SK-N-MC (cell line): Measurements from ENCODE around the gene TAF1.
"Not testable (repeated sequence)": the region's sequence is repeated elsewhere in the genome, so short reads cannot be mapped to it uniquely, and the experiment has no call there.

Experiments
- DNase-seq: peaks from one replicate; pipeline ENCODE4 v3.0.0-alpha.2; 2011; ENCODE audit warnings: low read depth, low spot score
- H3K27ac ChIP-seq: fragments of 200-600 bp; sonication (generic); 2 replicates; pipeline ENCODE4 v1.5.1; 2016; ENCODE audit warnings: mixed run types
- H3K36me3 ChIP-seq: fragments of 200-600 bp; sonication (generic); 2 replicates; pipeline ENCODE4 v1.6.1; 2017; ENCODE audit warnings: antibody characterized with exemption, low read length, mixed read lengths; ENCODE audit not compliant: insufficient read depth
- H3K4me3 ChIP-seq: fragments of 200-600 bp; sonication (generic); 2 replicates; pipeline ENCODE4 v1.5.1; 2016
- H3K9ac ChIP-seq: fragments of 200-600 bp; sonication (generic); 2 replicates; pipeline ENCODE4 v1.8.0; 2017; ENCODE audit warnings: mixed run types, mixed read lengths; ENCODE audit not compliant: insufficient read length
- H3K9me3 ChIP-seq: fragments of 200-600 bp; sonication (generic); 2 replicates; pipeline ENCODE4 v1.6.1; 2017; ENCODE audit warnings: low read depth, mild to moderate bottlenecking, antibody characterized with exemption, low read length, moderate library complexity, mixed read lengths
- EZH2 ChIP-seq: fragments of 200-600 bp; sonication (generic); IDR thresholded peaks from one replicate; pipeline ENCODE4 v1.6.1; 2017; ENCODE audit warnings: antibody characterized with exemption
- FOXP2 ChIP-seq: optimal IDR thresholded peaks from 2 replicates; pipeline ENCODE3; 2011; ENCODE audit warnings: mild to moderate bottlenecking, moderate library complexity; ENCODE audit not compliant: insufficient read depth; ENCODE audit errors: extremely low read length, control extremely low read depth
- POLR2AphosphoS5 ChIP-seq: IDR thresholded peaks from 2 replicates; pipeline ENCODE4 v1.6.1; 2012; ENCODE audit warnings: mild to moderate bottlenecking, low read depth, low read length, borderline replicate concordance

TAF1 gene, protein sequence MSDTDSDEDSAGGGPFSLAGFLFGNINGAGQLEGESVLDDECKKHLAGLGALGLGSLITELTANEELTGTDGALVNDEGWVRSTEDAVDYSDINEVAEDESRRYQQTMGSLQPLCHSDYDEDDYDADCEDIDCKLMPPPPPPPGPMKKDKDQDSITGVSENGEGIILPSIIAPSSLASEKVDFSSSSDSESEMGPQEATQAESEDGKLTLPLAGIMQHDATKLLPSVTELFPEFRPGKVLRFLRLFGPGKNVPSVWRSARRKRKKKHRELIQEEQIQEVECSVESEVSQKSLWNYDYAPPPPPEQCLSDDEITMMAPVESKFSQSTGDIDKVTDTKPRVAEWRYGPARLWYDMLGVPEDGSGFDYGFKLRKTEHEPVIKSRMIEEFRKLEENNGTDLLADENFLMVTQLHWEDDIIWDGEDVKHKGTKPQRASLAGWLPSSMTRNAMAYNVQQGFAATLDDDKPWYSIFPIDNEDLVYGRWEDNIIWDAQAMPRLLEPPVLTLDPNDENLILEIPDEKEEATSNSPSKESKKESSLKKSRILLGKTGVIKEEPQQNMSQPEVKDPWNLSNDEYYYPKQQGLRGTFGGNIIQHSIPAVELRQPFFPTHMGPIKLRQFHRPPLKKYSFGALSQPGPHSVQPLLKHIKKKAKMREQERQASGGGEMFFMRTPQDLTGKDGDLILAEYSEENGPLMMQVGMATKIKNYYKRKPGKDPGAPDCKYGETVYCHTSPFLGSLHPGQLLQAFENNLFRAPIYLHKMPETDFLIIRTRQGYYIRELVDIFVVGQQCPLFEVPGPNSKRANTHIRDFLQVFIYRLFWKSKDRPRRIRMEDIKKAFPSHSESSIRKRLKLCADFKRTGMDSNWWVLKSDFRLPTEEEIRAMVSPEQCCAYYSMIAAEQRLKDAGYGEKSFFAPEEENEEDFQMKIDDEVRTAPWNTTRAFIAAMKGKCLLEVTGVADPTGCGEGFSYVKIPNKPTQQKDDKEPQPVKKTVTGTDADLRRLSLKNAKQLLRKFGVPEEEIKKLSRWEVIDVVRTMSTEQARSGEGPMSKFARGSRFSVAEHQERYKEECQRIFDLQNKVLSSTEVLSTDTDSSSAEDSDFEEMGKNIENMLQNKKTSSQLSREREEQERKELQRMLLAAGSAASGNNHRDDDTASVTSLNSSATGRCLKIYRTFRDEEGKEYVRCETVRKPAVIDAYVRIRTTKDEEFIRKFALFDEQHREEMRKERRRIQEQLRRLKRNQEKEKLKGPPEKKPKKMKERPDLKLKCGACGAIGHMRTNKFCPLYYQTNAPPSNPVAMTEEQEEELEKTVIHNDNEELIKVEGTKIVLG (N-terminal part only)

GRCh38 chrX:71365875-71366673 lies at the start of gene TAF1:
Gene TAF1 (plus strand): TSS chrX:71366357. CDS start chrX:71366375, 18 bp downstream.
- Histone ChIP-seq H3K27ac (peak within 1 kb of the TSS; percentile 90), H3K36me3 (peaks cover 9% of the 10 kb centered on the region), H3K4me3 (peak within 1 kb of the TSS; percentile 88), H3K9me3 (no peaks in the 10 kb centered on the region), H3K9ac (peak within 1 kb of the TSS; percentile 98)
- peak; percentile 73 for TF ChIP-seq POLR2AphosphoS5
- no peak for TF ChIP-seq FOXP2
- DNase-seq: peak; percentile 91

DNA sequence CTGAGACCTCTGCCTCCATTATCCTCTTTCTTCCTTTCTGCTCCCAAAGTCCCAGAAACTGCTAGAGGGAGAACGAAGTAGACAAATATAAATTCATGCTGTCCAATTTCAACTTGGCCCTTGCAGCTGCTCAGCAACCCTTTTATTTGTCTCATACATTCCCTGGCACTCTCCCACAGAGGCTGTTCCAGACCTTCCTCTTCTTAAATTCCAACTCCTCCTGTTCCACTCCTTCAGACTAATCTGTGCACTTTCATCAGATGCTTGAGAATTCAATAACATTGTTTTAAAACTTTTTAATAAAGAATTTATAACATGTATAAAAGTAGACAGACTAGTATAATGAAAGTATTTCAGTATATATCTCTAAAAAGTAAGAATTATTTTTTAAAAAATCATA lies 49.2 kb upstream of the TAF1 start:
- not testable (repeated sequence) for H3K9ac ChIP-seq, H3K4me3 ChIP-seq, H3K36me3 ChIP-seq, H3K27ac ChIP-seq, H3K9me3 ChIP-seq, DNase-seq

GRCh38 chrX:71320126-71320525 lies 46.0 kb upstream of the TAF1 start:
- no peak for DNase-seq
- no peak overlapping the region for H3K9ac ChIP-seq
- H3K9me3 ChIP-seq: no peaks in the 10 kb centered on the region
- no peak overlapping the region for H3K4me3 ChIP-seq
- no peak overlapping the region for H3K27ac ChIP-seq
- TF ChIP-seq EZH2 (no peak), FOXP2 (no peak), POLR2AphosphoS5 (no peak)
- no peaks in the 10 kb centered on the region; the same call in 1 of the 2 replicates for H3K36me3 ChIP-seq

DNA sequence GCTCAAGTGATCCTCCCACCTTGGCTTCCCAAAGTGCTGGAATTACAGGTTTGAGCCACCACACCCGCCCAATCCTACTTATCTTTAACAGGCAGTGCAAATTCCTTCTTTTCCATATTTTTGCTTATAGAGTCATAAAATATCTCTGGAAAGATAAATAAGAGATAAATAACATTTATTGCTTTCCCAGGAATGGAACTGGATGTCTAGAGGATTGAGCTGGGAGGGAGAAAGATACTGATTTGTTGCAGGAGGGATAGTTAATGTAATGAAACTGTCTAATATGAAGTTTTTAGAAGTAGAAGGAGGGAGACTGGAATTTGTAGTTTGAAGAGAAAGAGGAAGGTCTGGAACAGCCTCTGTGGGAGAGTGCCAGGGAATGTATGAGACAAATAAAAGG lies 44.4 kb upstream of the TAF1 start:
- no peaks in the 10 kb centered on the region for H3K9me3 ChIP-seq
- no peak overlapping the region for H3K27ac ChIP-seq
- H3K9ac ChIP-seq: no peak overlapping the region
- no peak overlapping the region for H3K4me3 ChIP-seq
- TF ChIP-seq POLR2AphosphoS5 (no peak), EZH2 (no peak), FOXP2 (no peak)
- no peaks in the 10 kb centered on the region; the same call in 1 of the 2 replicates for H3K36me3 ChIP-seq
- DNase-seq: no peak

GRCh38 chrX:71324452-71324851 lies 41.7 kb upstream of the TAF1 start:
- not testable (repeated sequence) for H3K9me3 ChIP-seq, H3K36me3 ChIP-seq, H3K27ac ChIP-seq, H3K9ac ChIP-seq, DNase-seq, H3K4me3 ChIP-seq

- no peak for TF ChIP-seq EZH2
- TF ChIP-seq POLR2AphosphoS5: no peak
- no peak for TF ChIP-seq FOXP2
- no peak for DNase-seq
- Histone ChIP-seq H3K9me3 (no peaks in the 10 kb centered on the region), H3K9ac (no peak overlapping the region), H3K36me3 (no peaks in the 10 kb centered on the region; the same call in 1 of the 2 replicates), H3K4me3 (no peak overlapping the region), H3K27ac (no peak overlapping the region)
Measured at GRCh38 chrX:71326394-71326793, 39.8 kb upstream of the TAF1 start.

DNA sequence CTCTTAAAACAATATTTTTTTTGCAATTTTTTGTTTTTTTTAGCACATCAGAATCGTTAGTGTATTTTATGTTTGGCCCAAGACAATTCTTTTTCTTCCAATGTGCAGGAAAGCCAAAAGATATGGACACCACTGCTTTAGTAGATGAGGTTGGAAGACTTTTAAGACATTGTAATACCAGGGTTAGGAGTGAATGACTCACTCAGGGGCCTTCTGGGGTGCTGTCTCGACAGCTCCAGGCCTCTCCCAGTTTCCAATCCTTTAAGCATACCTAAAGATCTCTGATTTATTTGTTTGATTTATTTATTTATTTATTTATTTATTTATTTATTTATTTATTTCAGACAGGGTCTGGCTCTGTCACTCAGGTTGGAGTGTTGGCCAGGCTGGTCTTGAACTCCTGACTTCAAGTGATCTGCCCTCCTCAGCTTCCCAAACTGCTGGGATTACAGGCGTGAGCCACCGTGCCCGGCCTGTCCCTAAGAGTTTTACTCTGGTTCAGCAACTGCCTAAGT lies 16.9 kb upstream of the TAF1 start:
- not testable (repeated sequence) for H3K36me3 ChIP-seq, H3K9me3 ChIP-seq, DNase-seq, H3K4me3 ChIP-seq, H3K27ac ChIP-seq, H3K9ac ChIP-seq

- not testable (repeated sequence) for DNase-seq, H3K9me3 ChIP-seq, H3K36me3 ChIP-seq, H3K4me3 ChIP-seq, H3K27ac ChIP-seq, H3K9ac ChIP-seq
Measured at GRCh38 chrX:71349867-71350266, 16.3 kb upstream of the TAF1 start.

DNA sequence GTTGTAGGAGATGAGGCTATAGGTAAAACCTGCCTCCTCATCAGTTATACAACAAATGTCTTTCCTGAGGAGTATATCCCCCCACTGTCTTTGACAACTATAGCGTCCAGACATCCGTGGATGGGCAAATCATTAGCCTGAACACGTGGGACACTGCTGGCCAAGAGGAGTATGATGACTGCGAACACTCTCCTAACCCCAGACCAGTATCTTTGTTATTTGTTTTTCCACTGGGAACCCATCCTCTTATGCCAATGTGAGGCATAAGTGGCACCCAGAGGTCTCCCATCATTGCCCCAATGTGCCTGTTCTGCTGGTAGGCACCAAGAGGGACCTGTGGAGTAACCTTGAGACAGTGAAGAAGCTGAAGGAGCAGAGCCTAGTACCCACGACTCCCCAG lies 13.7 kb upstream of the TAF1 start:
- not testable (repeated sequence) for H3K9me3 ChIP-seq, DNase-seq, H3K27ac ChIP-seq, H3K36me3 ChIP-seq, H3K9ac ChIP-seq, H3K4me3 ChIP-seq
